WTC11 (cell line): ENCODE results near the gene TUBB2B. TPM values are rescaled to one million over a fixed set of nuclear protein-coding genes. Genes with fewer than 3 reads are reported as not detected.
"Not testable (repeated sequence)": the region's sequence is repeated elsewhere in the genome, so short reads cannot be mapped to it uniquely, and the experiment has no call there.

Experiments
- ATAC-seq: fragments of 200-7000 bp; cut with Tn5 transposase; 2 replicates; pipeline ENCODE4 v1.10.0; 2021; ENCODE audit warnings: mild to moderate bottlenecking, moderate library complexity
- CTCF ChIA-PET: fragments of 300-600 bp; sonication (Branson Sonifier 250); formaldehyde crosslinking; loops from one replicate; lab custom pipeline; 2021; ENCODE audit warnings: antibody characterized with exemption; lab: Charles Lee
- POLR2A ChIA-PET: fragments of 350-600 bp; sonication (Branson Sonifier 250); formaldehyde crosslinking; loops from one replicate; lab custom pipeline; 2021; ENCODE audit warnings: antibody characterized with exemption; lab: Charles Lee
- DNase-seq: peaks from one replicate; pipeline ENCODE4 v3.0.0; 2021; ENCODE audit warnings: low spot score
- H3K27ac Mint-ChIP-seq: 2 replicates; pipeline ENCODE4 v1.8.0; 2021; ENCODE audit warnings: mixed read lengths
- H3K27me3 Mint-ChIP-seq: 2 replicates; pipeline ENCODE4 v1.8.0; 2021; ENCODE audit warnings: low read depth, mild to moderate bottlenecking, moderate library complexity, mixed read lengths
- H3K36me3 Mint-ChIP-seq: 2 replicates; pipeline ENCODE4 v1.8.0; 2021; ENCODE audit warnings: mixed read lengths
- H3K4me1 Mint-ChIP-seq: 2 replicates; pipeline ENCODE4 v1.8.0; 2022; ENCODE audit warnings: mixed read lengths
- H3K4me3 Mint-ChIP-seq: 2 replicates; pipeline ENCODE4 v1.8.0; 2021; ENCODE audit warnings: mild to moderate bottlenecking, moderate library complexity, mixed read lengths
- H3K9me3 Mint-ChIP-seq: 2 replicates; pipeline ENCODE4 v1.8.0; 2021; ENCODE audit warnings: mixed read lengths
- ATF1 ChIP-seq: sonication (generic); formaldehyde crosslinking; IDR thresholded peaks from 2 replicates; pipeline ENCODE4 v1.8.1; 2023; ENCODE audit warnings: mild to moderate bottlenecking, moderate library complexity, missing genetic modification reagents
- GABPB1 ChIP-seq: sonication (generic); formaldehyde crosslinking; IDR thresholded peaks from 2 replicates; pipeline ENCODE4 v1.8.1; 2023; ENCODE audit warnings: mild to moderate bottlenecking, missing genetic modification reagents
- GRHL2 ChIP-seq: fragments of 250-450 bp; sonication (Bioruptor Pico); IDR thresholded peaks from 2 replicates; pipeline ENCODE4 v1.8.0; 2022; ENCODE audit warnings: mild to moderate bottlenecking, moderate library complexity; ENCODE audit not compliant: insufficient replicate concordance, severe bottlenecking
- HMGA2 ChIP-seq: fragments of 250-450 bp; sonication (Bioruptor Pico); IDR thresholded peaks from 2 replicates; pipeline ENCODE4 v1.4.0; 2021; ENCODE audit warnings: mild to moderate bottlenecking, moderate library complexity
- IRF2 ChIP-seq: sonication (generic); formaldehyde crosslinking; IDR thresholded peaks from 2 replicates; pipeline ENCODE4 v1.8.0; 2022; ENCODE audit warnings: low read depth, missing genetic modification reagents, borderline replicate concordance
- NFE2L1 ChIP-seq: sonication (generic); formaldehyde crosslinking; IDR thresholded peaks from 2 replicates; pipeline ENCODE4 v1.8.1; 2023; ENCODE audit warnings: missing genetic modification reagents
- NR1H2 ChIP-seq: sonication (generic); formaldehyde crosslinking; IDR thresholded peaks from 2 replicates; pipeline ENCODE4 v1.9.0; 2021; ENCODE audit warnings: mild to moderate bottlenecking, moderate library complexity, missing genetic modification reagents
- OVOL2 ChIP-seq: fragments of 250-450 bp; sonication (Bioruptor Pico); IDR thresholded peaks from 2 replicates; pipeline ENCODE4 v1.9.0; 2021; ENCODE audit warnings: mild to moderate bottlenecking, borderline replicate concordance
- RELA ChIP-seq: sonication (generic); formaldehyde crosslinking; IDR thresholded peaks from 2 replicates; pipeline ENCODE4 v1.8.1; 2022; ENCODE audit warnings: missing genetic modification reagents, mild to moderate bottlenecking, borderline replicate concordance
- SMAD3 ChIP-seq: sonication (generic); formaldehyde crosslinking; IDR thresholded peaks from 2 replicates; pipeline ENCODE4 v1.8.0; 2022; ENCODE audit warnings: missing genetic modification reagents, mild to moderate bottlenecking, borderline replicate concordance
- TCF7 ChIP-seq: sonication (generic); formaldehyde crosslinking; IDR thresholded peaks from 2 replicates; pipeline ENCODE4 v1.8.0; 2022; ENCODE audit warnings: mild to moderate bottlenecking, low read depth, missing genetic modification reagents, moderate library complexity
- TEAD1 ChIP-seq: sonication (generic); formaldehyde crosslinking; IDR thresholded peaks from 2 replicates; pipeline ENCODE4 v1.8.0; 2022; ENCODE audit warnings: mild to moderate bottlenecking, missing genetic modification reagents
- ZNF138 ChIP-seq: sonication (generic); formaldehyde crosslinking; conservative IDR thresholded peaks from 2 replicates; pipeline ENCODE4 v1.8.1; 2022; ENCODE audit warnings: mild to moderate bottlenecking, moderate library complexity, missing genetic modification reagents
- total RNA-seq: library from RNA; stranded (reverse); gene quantifications from 3 replicates; pipeline ENCODE4 v1.2.3, GENCODE V29; 2021
- TF ChIP-seq, protein P1 (sequence below): fragments of 200-600 bp; IDR thresholded peaks from 2 replicates; pipeline ENCODE4 v1.8.0; 2022; ENCODE audit warnings: antibody characterized with exemption
- TF ChIP-seq, protein P2 (sequence below): sonication (generic); formaldehyde crosslinking; IDR thresholded peaks from 2 replicates; pipeline ENCODE4 v1.8.0; 2023; ENCODE audit warnings: missing genetic modification reagents
- TF ChIP-seq, protein P3 (sequence below): sonication (generic); formaldehyde crosslinking; IDR thresholded peaks from 2 replicates; pipeline ENCODE4 v1.8.1; 2022; ENCODE audit warnings: mild to moderate bottlenecking, moderate library complexity, missing genetic modification reagents
- TF ChIP-seq, protein P4 (sequence below): sonication (generic); formaldehyde crosslinking; IDR thresholded peaks from 2 replicates; pipeline ENCODE4 v1.8.1; 2022; ENCODE audit warnings: mild to moderate bottlenecking, missing genetic modification reagents, moderate library complexity, borderline replicate concordance
- TF ChIP-seq, protein P5 (sequence below): sonication (generic); formaldehyde crosslinking; IDR thresholded peaks from 2 replicates; pipeline ENCODE4 v1.8.0; 2022; ENCODE audit warnings: mild to moderate bottlenecking, missing genetic modification reagents

TUBB2B gene
- total RNA-seq, 1 experiment from 2014 or later = 591 TPM

DNA sequence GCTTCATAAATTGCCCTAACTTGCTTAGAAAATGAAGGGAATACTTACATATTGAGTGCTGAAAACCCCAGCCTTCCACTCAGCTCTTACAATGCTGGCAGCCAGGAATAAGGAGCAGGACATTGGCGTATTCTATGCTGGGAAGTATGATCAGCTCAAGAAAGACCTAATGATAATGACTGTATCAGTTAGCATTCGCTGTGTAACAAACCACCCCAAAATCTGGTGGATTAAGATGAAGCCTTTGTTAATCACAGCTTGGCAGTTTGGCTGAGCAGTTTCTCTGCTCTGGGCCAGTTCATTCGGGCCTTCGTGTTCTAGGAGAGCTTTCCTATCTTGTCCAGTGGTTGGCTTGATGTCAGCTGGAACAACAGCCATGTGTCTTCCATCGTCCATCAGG, 36.7 kb downstream of the TUBB2B start:
- Mint-ChIP-seq H3K36me3 (peaks cover 15% of the 10 kb centered on the region), H3K27me3 (no peaks in the 10 kb centered on the region), H3K4me3 (no peak overlapping the region), H3K9me3 (peaks cover 15% of the 10 kb centered on the region), H3K4me1 (peaks cover 16% of the 10 kb centered on the region), H3K27ac (no peak overlapping the region)
- ATAC-seq = no peak
- POLR2A ChIA-PET = no interaction called here
- CTCF ChIA-PET = interaction anchor here (0.9 to 1.1 kb wide), 2 partner anchors 12 to 61 kb away, joined by 3 read pairs; no protein-coding TSS in a partner anchor
- no peak for DNase-seq
- TF ChIP-seq HMGA2 (CRISPR knock-in tag) (no peak), RELA (CRISPR knock-in tag) (no peak), OVOL2 (CRISPR knock-in tag) (no peak), ZNF138 (CRISPR knock-in tag) (no peak), NFE2L1 (CRISPR knock-in tag) (no peak), GRHL2 (CRISPR knock-in tag) (no peak), NR1H2 (CRISPR knock-in tag) (no peak), TCF7 (no peak), GABPB1 (CRISPR knock-in tag) (no peak), SMAD3 (CRISPR knock-in tag) (no peak), ATF1 (no peak), IRF2 (CRISPR knock-in tag) (no peak)
- TF ChIP-seq, protein P1, sequence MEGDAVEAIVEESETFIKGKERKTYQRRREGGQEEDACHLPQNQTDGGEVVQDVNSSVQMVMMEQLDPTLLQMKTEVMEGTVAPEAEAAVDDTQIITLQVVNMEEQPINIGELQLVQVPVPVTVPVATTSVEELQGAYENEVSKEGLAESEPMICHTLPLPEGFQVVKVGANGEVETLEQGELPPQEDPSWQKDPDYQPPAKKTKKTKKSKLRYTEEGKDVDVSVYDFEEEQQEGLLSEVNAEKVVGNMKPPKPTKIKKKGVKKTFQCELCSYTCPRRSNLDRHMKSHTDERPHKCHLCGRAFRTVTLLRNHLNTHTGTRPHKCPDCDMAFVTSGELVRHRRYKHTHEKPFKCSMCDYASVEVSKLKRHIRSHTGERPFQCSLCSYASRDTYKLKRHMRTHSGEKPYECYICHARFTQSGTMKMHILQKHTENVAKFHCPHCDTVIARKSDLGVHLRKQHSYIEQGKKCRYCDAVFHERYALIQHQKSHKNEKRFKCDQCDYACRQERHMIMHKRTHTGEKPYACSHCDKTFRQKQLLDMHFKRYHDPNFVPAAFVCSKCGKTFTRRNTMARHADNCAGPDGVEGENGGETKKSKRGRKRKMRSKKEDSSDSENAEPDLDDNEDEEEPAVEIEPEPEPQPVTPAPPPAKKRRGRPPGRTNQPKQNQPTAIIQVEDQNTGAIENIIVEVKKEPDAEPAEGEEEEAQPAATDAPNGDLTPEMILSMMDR = no peak
- TF ChIP-seq, protein P2, sequence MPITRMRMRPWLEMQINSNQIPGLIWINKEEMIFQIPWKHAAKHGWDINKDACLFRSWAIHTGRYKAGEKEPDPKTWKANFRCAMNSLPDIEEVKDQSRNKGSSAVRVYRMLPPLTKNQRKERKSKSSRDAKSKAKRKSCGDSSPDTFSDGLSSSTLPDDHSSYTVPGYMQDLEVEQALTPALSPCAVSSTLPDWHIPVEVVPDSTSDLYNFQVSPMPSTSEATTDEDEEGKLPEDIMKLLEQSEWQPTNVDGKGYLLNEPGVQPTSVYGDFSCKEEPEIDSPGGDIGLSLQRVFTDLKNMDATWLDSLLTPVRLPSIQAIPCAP (CRISPR knock-in tag) = no peak
- TF ChIP-seq, protein P3, sequence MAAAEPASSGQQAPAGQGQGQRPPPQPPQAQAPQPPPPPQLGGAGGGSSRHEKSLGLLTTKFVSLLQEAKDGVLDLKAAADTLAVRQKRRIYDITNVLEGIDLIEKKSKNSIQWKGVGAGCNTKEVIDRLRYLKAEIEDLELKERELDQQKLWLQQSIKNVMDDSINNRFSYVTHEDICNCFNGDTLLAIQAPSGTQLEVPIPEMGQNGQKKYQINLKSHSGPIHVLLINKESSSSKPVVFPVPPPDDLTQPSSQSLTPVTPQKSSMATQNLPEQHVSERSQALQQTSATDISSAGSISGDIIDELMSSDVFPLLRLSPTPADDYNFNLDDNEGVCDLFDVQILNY (CRISPR knock-in tag) = no peak
- TF ChIP-seq, protein P4, sequence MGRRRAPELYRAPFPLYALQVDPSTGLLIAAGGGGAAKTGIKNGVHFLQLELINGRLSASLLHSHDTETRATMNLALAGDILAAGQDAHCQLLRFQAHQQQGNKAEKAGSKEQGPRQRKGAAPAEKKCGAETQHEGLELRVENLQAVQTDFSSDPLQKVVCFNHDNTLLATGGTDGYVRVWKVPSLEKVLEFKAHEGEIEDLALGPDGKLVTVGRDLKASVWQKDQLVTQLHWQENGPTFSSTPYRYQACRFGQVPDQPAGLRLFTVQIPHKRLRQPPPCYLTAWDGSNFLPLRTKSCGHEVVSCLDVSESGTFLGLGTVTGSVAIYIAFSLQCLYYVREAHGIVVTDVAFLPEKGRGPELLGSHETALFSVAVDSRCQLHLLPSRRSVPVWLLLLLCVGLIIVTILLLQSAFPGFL (CRISPR knock-in tag) = no peak
- TF ChIP-seq, protein P5, sequence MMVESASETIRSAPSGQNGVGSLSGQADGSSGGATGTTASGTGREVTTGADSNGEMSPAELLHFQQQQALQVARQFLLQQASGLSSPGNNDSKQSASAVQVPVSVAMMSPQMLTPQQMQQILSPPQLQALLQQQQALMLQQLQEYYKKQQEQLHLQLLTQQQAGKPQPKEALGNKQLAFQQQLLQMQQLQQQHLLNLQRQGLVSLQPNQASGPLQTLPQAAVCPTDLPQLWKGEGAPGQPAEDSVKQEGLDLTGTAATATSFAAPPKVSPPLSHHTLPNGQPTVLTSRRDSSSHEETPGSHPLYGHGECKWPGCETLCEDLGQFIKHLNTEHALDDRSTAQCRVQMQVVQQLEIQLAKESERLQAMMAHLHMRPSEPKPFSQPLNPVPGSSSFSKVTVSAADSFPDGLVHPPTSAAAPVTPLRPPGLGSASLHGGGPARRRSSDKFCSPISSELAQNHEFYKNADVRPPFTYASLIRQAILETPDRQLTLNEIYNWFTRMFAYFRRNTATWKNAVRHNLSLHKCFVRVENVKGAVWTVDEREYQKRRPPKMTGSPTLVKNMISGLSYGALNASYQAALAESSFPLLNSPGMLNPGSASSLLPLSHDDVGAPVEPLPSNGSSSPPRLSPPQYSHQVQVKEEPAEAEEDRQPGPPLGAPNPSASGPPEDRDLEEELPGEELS = no peak

DNA sequence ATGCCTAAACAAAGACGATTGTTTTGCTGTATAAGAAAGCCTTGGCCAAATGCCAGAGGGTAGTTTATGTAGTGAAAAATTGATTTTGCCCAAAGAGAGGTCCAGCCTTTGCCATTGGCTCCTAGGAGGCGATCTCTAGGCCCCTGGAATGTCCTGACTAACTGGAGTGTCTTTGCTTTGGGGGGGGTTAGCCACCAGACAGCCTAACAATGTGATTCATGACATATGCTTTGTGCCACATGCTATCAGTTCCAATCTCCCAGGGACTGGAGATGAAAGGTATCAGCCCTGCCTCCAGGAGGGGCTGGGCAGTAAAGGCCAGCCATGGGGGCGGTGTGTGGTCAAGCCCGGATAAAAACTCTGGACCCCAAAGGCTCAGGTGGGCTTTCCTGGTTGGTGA, 37.4 kb downstream of the TUBB2B start:
- Mint-ChIP-seq H3K27ac (no peak overlapping the region), H3K4me1 (peaks cover 16% of the 10 kb centered on the region), H3K27me3 (no peaks in the 10 kb centered on the region), H3K36me3 (peaks cover 15% of the 10 kb centered on the region), H3K9me3 (peaks cover 15% of the 10 kb centered on the region), H3K4me3 (no peak overlapping the region)
- ChIA-PET CTCF (interaction anchor here (0.9 kb wide), 1 partner anchor 61 kb away, joined by 3 read pairs; no protein-coding TSS in a partner anchor), POLR2A (no interaction called here)
- TF ChIP-seq TEAD1 (CRISPR knock-in tag) (no peak), ZNF138 (CRISPR knock-in tag) (no peak), IRF2 (CRISPR knock-in tag) (no peak)
- TF ChIP-seq, protein P1 = no peak
- ATAC-seq = no peak
- no peak for DNase-seq

DNA sequence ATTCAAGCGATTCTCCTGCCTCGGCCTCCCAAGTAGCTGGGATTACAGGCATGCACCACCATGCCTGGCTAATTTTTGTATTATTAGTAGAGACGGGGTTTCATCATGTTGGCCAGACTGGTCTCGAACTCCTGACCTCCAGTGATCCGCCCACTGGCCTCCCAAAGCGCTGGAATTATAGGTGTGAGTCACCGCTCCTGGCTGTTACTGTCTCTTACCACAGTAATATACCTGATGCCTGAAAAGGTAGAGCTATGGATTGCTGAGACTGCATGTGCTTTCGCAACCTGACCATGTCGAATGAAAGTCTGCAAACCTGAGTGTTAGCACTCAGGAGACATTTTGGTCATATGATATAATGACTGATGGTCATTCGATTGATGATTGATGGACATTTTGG, 38.3 kb downstream of the TUBB2B start:
- H3K27ac Mint-ChIP-seq, POLR2A ChIA-PET, H3K27me3 Mint-ChIP-seq, H3K4me3 Mint-ChIP-seq, DNase-seq, ATAC-seq, CTCF ChIA-PET: not testable (repeated sequence)
- Mint-ChIP-seq H3K4me1 (peaks cover 16% of the 10 kb centered on the region), H3K36me3 (peaks cover 15% of the 10 kb centered on the region), H3K9me3 (peaks cover 15% of the 10 kb centered on the region)
